LNCaP clone FGC (cell line): Measurements from ENCODE around the gene BACH2.

Source experiments
- DNase-seq: peaks from one replicate; pipeline ENCODE4 v3.0.0-alpha.2; 2011; ENCODE audit warnings: low read depth
- H3K4me3 ChIP-seq: 2 replicates; pipeline ENCODE4 v1.5.1; 2011; ENCODE audit warnings: mild to moderate bottlenecking, low read depth, low read length, control low read depth
- TF ChIP-seq, protein P1 (sequence below): IDR thresholded peaks from 2 replicates; pipeline ENCODE4 v1.5.1; 2012; ENCODE audit warnings: mild to moderate bottlenecking; ENCODE audit not compliant: control insufficient read depth, insufficient read depth; ENCODE audit errors: extremely low read depth

Gene BACH2

GRCh38 chr6:90222008-90222407 lies 74.6 kb downstream of the BACH2 start:
- DNase-seq = no peak
- no peak overlapping the region for H3K4me3 ChIP-seq
- TF ChIP-seq, protein P1, sequence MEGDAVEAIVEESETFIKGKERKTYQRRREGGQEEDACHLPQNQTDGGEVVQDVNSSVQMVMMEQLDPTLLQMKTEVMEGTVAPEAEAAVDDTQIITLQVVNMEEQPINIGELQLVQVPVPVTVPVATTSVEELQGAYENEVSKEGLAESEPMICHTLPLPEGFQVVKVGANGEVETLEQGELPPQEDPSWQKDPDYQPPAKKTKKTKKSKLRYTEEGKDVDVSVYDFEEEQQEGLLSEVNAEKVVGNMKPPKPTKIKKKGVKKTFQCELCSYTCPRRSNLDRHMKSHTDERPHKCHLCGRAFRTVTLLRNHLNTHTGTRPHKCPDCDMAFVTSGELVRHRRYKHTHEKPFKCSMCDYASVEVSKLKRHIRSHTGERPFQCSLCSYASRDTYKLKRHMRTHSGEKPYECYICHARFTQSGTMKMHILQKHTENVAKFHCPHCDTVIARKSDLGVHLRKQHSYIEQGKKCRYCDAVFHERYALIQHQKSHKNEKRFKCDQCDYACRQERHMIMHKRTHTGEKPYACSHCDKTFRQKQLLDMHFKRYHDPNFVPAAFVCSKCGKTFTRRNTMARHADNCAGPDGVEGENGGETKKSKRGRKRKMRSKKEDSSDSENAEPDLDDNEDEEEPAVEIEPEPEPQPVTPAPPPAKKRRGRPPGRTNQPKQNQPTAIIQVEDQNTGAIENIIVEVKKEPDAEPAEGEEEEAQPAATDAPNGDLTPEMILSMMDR = no peak

GRCh38 chr6:90221403-90221802 lies 75.2 kb downstream of the BACH2 start:
- TF ChIP-seq, protein P1 = no peak
- no peak for DNase-seq

GRCh38 chr6:90220273-90220672 lies 76.4 kb downstream of the BACH2 start:
- H3K4me3 ChIP-seq = no peak overlapping the region
- no peak for DNase-seq
- TF ChIP-seq, protein P1 = no peak

More at GRCh38 chr6:90221403-90221802, 75.2 kb downstream of the BACH2 start:
- H3K4me3 ChIP-seq = no peak overlapping the region

DNA sequence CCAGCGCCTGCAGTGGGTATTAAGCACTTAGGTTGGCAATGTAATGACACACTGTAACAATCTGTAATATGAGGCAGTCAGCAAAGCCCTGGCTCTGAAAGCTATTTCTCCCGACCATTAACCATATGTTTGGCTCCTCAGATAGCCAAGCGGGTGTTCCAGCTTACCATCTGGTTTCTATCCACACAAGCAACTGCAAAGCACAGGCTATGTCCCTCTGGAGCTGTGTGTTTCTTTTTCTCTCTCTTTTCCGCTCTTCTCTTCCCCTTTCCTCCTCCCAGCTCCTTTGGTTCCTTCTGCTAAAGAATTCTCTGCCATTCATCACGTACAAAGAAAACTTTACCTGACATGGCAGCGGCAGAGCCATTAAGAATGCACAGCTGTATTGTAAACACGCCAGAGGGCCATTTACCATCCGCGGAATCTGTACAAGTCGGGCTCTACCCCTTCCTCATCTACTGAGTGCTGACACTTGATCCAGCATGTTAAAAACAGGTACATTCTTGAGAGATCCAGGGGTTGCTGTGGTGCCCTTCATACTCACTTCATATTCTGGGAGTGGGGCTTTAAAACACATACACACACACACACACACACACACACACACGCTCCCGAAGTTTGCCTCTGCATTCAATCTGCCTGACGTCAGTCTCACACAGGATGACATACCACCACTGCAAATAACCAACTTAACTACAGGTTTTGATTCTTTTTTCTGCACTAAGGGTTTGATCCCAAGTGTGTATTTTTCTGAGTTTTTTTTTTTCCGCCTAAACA lies 77.2 kb downstream of the BACH2 start:
- H3K4me3 ChIP-seq = no peak overlapping the region
- TF ChIP-seq, protein P1 = no peak
- peak; percentile 15 for DNase-seq

DNA sequence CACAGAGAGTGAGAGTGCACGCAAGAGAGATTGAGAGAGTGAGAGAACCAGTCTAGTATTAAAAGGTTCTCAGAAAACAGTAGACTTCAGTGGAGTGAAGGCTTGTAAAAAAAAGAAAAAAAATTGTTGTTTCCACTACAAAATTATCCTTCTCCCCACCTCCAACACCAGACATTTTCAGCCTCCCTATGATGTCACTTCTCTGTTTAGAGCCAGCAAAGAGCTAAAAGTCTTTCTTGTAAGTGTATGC lies 77.8 kb downstream of the BACH2 start:
- DNase-seq = no peak
- no peak overlapping the region for H3K4me3 ChIP-seq

DNA sequence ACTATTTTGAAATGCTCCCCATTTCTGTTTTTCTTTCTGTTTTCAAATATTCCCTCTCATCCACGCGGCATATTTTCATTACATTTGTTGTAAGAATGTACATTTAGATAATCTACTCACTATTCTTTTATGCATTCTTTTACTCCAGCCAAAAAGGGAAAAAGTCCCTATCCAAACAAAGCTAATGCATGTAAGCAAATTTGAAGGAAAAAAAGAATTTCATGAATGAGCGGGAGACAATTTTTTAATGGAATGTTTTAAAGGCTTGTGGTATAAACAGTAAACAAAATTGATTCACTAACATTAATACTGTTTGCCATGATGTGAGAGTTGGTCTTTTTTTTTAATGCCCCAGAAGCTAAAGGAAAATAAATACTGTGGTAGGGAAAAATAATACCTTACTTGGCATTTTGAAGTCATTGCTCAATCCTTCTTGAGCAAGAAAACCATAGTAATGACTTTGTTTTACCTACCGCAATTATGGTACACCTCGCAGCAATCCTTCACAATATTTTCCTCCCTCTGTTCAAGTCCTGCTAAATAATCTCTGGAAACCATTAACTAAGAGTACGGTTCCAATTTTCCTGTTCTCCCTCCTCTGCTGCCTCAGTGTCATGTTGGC lies 79.0 kb downstream of the BACH2 start:
- TF ChIP-seq, protein P1 = no peak
- H3K4me3 ChIP-seq = no peak overlapping the region
- no peak for DNase-seq

More for the DNA sequence above, 77.8 kb downstream of the BACH2 start:
- TF ChIP-seq, protein P1 = no peak
